HEK293 (cell line): ENCODE results near the gene ODAD3.

Experiments
- CTCF ChIA-PET: fragments of 350-600 bp; formaldehyde crosslinking; extraction: SDS; loops from one replicate; lab custom pipeline; 2021; ENCODE audit warnings: antibody characterized with exemption; lab: Yijun Ruan, JAX
- POLR2A ChIA-PET: fragments of 300-600 bp; formaldehyde crosslinking; extraction: SDS; loops from one replicate; lab custom pipeline; 2020; ENCODE audit warnings: antibody characterized with exemption, inconsistent platforms; lab: Yijun Ruan, JAX
- H3K27ac ChIP-seq: fragments of 200-500 bp; sonication (Bioruptor generic); 2 replicates; pipeline ENCODE4 v1.5.1; 2014; ENCODE audit warnings: low read depth, low read length, control low read depth, inconsistent platforms; ENCODE audit errors: extremely low read depth
- H3K36me3 ChIP-seq, 2 experiments: fragments of 200-500 bp in 1 of 2; sonication (Bioruptor generic) in 1 of 2; 1 replicate in 1 of 2; 2 replicates in 1 of 2; pipeline ENCODE4 v1.5.1; 2014 to 2017; ENCODE audit warnings: inconsistent platforms in 2 of 2, low read length in 2 of 2; ENCODE audit not compliant: control insufficient read depth in 2 of 2, insufficient read depth in 1 of 2
- H3K4me1 ChIP-seq: fragments of 200-500 bp; sonication (Bioruptor generic); 2 replicates; pipeline ENCODE4 v1.5.1; 2014; ENCODE audit warnings: mild to moderate bottlenecking, low read length, inconsistent platforms; ENCODE audit not compliant: control insufficient read depth, insufficient read depth
- H3K4me3 ChIP-seq: 2 replicates; pipeline ENCODE4 v1.5.1; 2011; ENCODE audit warnings: low read depth, mild to moderate bottlenecking, control low read depth, low read length, moderate library complexity
- H3K9me3 ChIP-seq: fragments of 200-500 bp; sonication (Bioruptor generic); 2 replicates; pipeline ENCODE4 v1.5.1; 2014; ENCODE audit warnings: low read depth, low read length, inconsistent platforms; ENCODE audit not compliant: control insufficient read depth, insufficient read depth
- GLI4 ChIP-seq: fragments of 450-650 bp; formaldehyde crosslinking; IDR thresholded peaks from 2 replicates; pipeline ENCODE4 v1.5.1; 2016; ENCODE audit warnings: missing biosample characterization, missing genetic modification characterization
- KLF17 ChIP-seq: fragments of 450-650 bp; formaldehyde crosslinking; IDR thresholded peaks from 2 replicates; pipeline ENCODE4 v1.5.1; 2016; ENCODE audit warnings: missing biosample characterization, missing genetic modification characterization
- MYNN ChIP-seq: fragments of 450-650 bp; formaldehyde crosslinking; IDR thresholded peaks from 2 replicates; pipeline ENCODE4 v1.5.1; 2016; ENCODE audit warnings: missing biosample characterization, missing genetic modification characterization, borderline replicate concordance
- SP2 ChIP-seq: fragments of 450-650 bp; formaldehyde crosslinking; IDR thresholded peaks from 2 replicates; pipeline ENCODE4 v1.5.1; 2016; ENCODE audit warnings: missing biosample characterization, missing genetic modification characterization
- ZBTB20 ChIP-seq: fragments of 450-650 bp; formaldehyde crosslinking; IDR thresholded peaks from 2 replicates; pipeline ENCODE4 v1.5.1; 2016; ENCODE audit warnings: missing biosample characterization, missing genetic modification characterization
- ZBTB44 ChIP-seq: fragments of 450-650 bp; IDR thresholded peaks from 2 replicates; pipeline ENCODE4 v1.5.1; 2018; ENCODE audit warnings: missing biosample characterization, mild to moderate bottlenecking, missing genetic modification characterization
- ZFP37 ChIP-seq: fragments of 450-650 bp; formaldehyde crosslinking; IDR thresholded peaks from 2 replicates; pipeline ENCODE4 v1.5.1; 2016; ENCODE audit warnings: missing biosample characterization, missing genetic modification characterization
- ZFP41 ChIP-seq: fragments of 450-650 bp; formaldehyde crosslinking; IDR thresholded peaks from 2 replicates; pipeline ENCODE4 v1.5.1; 2016; ENCODE audit warnings: missing biosample characterization, missing genetic modification characterization, borderline replicate concordance
- ZNF2 ChIP-seq: fragments of 450-650 bp; formaldehyde crosslinking; IDR thresholded peaks from 2 replicates; pipeline ENCODE4 v1.5.1; 2016; ENCODE audit warnings: missing biosample characterization, missing genetic modification characterization
- ZNF221 ChIP-seq: fragments of 450-650 bp; formaldehyde crosslinking; IDR thresholded peaks from 2 replicates; pipeline ENCODE4 v1.5.1; 2017; ENCODE audit warnings: missing biosample characterization, missing genetic modification characterization, borderline replicate concordance
- ZNF302 ChIP-seq: fragments of 450-650 bp; formaldehyde crosslinking; IDR thresholded peaks from 2 replicates; pipeline ENCODE4 v1.5.1; 2016; ENCODE audit warnings: missing biosample characterization, missing genetic modification characterization, low read depth
- ZNF37A ChIP-seq: fragments of 450-650 bp; IDR thresholded peaks from 2 replicates; pipeline ENCODE4 v1.5.1; 2018; ENCODE audit warnings: missing biosample characterization, missing genetic modification characterization
- ZNF501 ChIP-seq: fragments of 450-650 bp; formaldehyde crosslinking; IDR thresholded peaks from 2 replicates; pipeline ENCODE4 v1.5.1; 2016; ENCODE audit warnings: missing biosample characterization, missing genetic modification characterization
- ZNF544 ChIP-seq: fragments of 450-650 bp; formaldehyde crosslinking; IDR thresholded peaks from 2 replicates; pipeline ENCODE4 v1.5.0; 2017; ENCODE audit warnings: missing biosample characterization, missing genetic modification characterization
- ZNF561 ChIP-seq: fragments of 450-650 bp; IDR thresholded peaks from 2 replicates; pipeline ENCODE4 v1.5.1; 2018; ENCODE audit warnings: missing biosample characterization, missing genetic modification characterization, borderline replicate concordance
- ZNF596 ChIP-seq: fragments of 450-650 bp; IDR thresholded peaks from 2 replicates; pipeline ENCODE4 v1.5.0; 2018; ENCODE audit warnings: missing biosample characterization, mild to moderate bottlenecking, missing genetic modification characterization, moderate library complexity
- ZNF624 ChIP-seq: fragments of 450-650 bp; formaldehyde crosslinking; IDR thresholded peaks from 2 replicates; pipeline ENCODE4 v1.5.1; 2017; ENCODE audit warnings: missing biosample characterization, missing genetic modification characterization
- ZNF645 ChIP-seq: fragments of 450-650 bp; formaldehyde crosslinking; IDR thresholded peaks from 2 replicates; pipeline ENCODE4; 2016; ENCODE audit warnings: missing biosample characterization, missing genetic modification characterization
- ZNF76 ChIP-seq: fragments of 450-650 bp; formaldehyde crosslinking; IDR thresholded peaks from 2 replicates; pipeline ENCODE4; 2016; ENCODE audit warnings: low read depth, missing biosample characterization, missing genetic modification characterization, borderline replicate concordance
- ZSCAN18 ChIP-seq: fragments of 450-650 bp; formaldehyde crosslinking; IDR thresholded peaks from 2 replicates; pipeline ENCODE4 v1.5.1; 2016; ENCODE audit warnings: missing biosample characterization, missing genetic modification characterization
- ZSCAN4 ChIP-seq: fragments of 450-650 bp; formaldehyde crosslinking; IDR thresholded peaks from 2 replicates; pipeline ENCODE4 v1.5.1; 2017; ENCODE audit warnings: missing biosample characterization, missing genetic modification characterization
- TF ChIP-seq, protein P1 (sequence below): fragments of 450-650 bp; formaldehyde crosslinking; IDR thresholded peaks from 2 replicates; pipeline ENCODE4 v1.5.1; 2016; ENCODE audit warnings: missing biosample characterization, missing genetic modification characterization, borderline replicate concordance
- TF ChIP-seq, protein P2 (sequence below): sonication (generic); formaldehyde crosslinking; IDR thresholded peaks from 2 replicates; pipeline ENCODE4 v1.8.1; 2022; ENCODE audit warnings: mild to moderate bottlenecking, moderate library complexity, missing genetic modification reagents

ODAD3 gene

DNA sequence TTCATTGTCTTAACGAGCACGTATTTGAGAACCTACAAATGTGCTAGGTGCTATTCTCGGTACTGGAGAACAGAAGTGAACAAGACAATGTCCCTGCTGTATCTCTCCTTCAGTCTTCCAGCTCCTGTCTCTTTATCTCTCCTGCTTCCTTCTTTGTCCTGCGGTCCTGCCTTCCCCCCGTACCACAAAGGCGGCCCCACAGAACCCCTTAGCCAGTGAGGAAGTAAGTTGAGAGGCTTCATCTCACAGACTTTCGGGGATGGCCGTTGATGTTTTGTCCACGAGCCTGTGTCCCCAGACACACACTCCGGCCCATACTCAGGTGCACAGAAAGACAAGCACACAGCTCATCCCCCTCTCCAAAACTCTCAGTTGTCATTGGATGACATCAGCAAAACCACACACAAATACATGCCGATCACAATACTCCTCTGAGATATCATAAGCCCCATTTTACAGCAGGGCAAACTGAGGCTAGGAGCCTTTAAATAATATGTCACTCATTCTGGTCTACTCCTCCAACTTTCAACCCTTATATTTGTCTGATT, 61.0 kb downstream of the ODAD3 start (continued):
- 0 out of 2 replicates have a peak, but pooled peaks have one; percentile 59 for TF ChIP-seq ZNF645 (tag by site-specific recombination)
- no peak for TF ChIP-seq ZNF544 (tag by site-specific recombination)
- TF ChIP-seq, protein P1, sequence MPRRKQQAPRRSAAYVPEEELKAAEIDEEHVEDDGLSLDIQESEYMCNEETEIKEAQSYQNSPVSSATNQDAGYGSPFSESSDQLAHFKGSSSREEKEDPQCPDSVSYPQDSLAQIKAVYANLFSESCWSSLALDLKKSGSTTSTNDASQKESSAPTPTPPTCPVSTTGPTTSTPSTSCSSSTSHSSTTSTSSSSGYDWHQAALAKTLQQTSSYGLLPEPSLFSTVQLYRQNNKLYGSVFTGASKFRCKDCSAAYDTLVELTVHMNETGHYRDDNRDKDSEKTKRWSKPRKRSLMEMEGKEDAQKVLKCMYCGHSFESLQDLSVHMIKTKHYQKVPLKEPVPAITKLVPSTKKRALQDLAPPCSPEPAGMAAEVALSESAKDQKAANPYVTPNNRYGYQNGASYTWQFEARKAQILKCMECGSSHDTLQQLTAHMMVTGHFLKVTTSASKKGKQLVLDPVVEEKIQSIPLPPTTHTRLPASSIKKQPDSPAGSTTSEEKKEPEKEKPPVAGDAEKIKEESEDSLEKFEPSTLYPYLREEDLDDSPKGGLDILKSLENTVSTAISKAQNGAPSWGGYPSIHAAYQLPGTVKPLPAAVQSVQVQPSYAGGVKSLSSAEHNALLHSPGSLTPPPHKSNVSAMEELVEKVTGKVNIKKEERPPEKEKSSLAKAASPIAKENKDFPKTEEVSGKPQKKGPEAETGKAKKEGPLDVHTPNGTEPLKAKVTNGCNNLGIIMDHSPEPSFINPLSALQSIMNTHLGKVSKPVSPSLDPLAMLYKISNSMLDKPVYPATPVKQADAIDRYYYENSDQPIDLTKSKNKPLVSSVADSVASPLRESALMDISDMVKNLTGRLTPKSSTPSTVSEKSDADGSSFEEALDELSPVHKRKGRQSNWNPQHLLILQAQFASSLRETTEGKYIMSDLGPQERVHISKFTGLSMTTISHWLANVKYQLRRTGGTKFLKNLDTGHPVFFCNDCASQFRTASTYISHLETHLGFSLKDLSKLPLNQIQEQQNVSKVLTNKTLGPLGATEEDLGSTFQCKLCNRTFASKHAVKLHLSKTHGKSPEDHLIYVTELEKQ (tag by site-specific recombination) = 0 out of 2 replicates have a peak, but pooled peaks have one; percentile 29
- peak; percentile 24; the same call in 1 of the 2 replicates for TF ChIP-seq ZSCAN18

- Histone ChIP-seq H3K27ac (no peak overlapping the region), H3K4me1 (peaks cover 4% of the 10 kb centered on the region; the same call in 1 of the 2 replicates), H3K9me3 (no peaks in the 10 kb centered on the region), H3K36me3 (peaks cover 0 to 21% of the 10 kb centered on the region in 2 experiments; a peak in 2 of 3 replicates), H3K4me3 (no peak overlapping the region)
- CTCF ChIA-PET = interaction anchor here (0.6 kb wide), 1 partner anchor 62 kb away, joined by 3 read pairs; the partner anchor contains the start of gene PRKCSH
- POLR2A ChIA-PET = interaction anchor here (1.9 to 2.1 kb wide), 4 partner anchors 10 to 79 kb away, joined by 8 to 22 read pairs (median 15); partner anchors contain the start of gene EPOR
- TF ChIP-seq ZNF221 (no peak), ZNF76 (tag by site-specific recombination) (no peak), ZNF561 (tag by site-specific recombination) (no peak), ZNF2 (no peak), ZNF596 (tag by site-specific recombination) (no peak), ZNF302 (tag by site-specific recombination) (no peak), ZBTB20 (no peak), MYNN (peak; percentile 91; the same call in 1 of the 2 replicates), ZNF624 (tag by site-specific recombination) (no peak), ZBTB44 (tag by site-specific recombination) (no peak), ZFP41 (no peak), ZNF501 (no peak), SP2 (tag by site-specific recombination) (peak; percentile 61), KLF17 (tag by site-specific recombination) (no peak), ZSCAN4 (tag by site-specific recombination) (0 out of 2 replicates have a peak, but pooled peaks have one; percentile 13), GLI4 (no peak), ZFP37 (no peak), ZNF37A (tag by site-specific recombination) (no peak)
- TF ChIP-seq, protein P2, sequence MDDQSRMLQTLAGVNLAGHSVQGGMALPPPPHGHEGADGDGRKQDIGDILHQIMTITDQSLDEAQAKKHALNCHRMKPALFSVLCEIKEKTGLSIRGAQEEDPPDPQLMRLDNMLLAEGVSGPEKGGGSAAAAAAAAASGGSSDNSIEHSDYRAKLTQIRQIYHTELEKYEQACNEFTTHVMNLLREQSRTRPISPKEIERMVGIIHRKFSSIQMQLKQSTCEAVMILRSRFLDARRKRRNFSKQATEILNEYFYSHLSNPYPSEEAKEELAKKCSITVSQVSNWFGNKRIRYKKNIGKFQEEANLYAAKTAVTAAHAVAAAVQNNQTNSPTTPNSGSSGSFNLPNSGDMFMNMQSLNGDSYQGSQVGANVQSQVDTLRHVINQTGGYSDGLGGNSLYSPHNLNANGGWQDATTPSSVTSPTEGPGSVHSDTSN (CRISPR knock-in tag) = no peak
Observed at GRCh38 chr19:11373166-11373884, 61.6 kb downstream of the ODAD3 start.
